ENCODE results near the gene CPNE9.

The CPNE9 gene

GRCh38 chr3:9778143-9779074, 74.8 kb downstream of the CPNE9 start:
- peak in 2 of 3 experiments; percentile 28 to 36 for DNase-seq (ENCODE audit: low read depth in 3 of 3)

- DNase-seq (ENCODE audit: low read depth in 3 of 3), result no peak
These were observed 75.5 kb downstream of the CPNE9 start for GRCh38 chr3:9779075-9779593.
